Measurements from ENCODE around the gene ZNF846.
"Not testable (repeated sequence)": the region's sequence is repeated elsewhere in the genome, so short reads cannot be mapped to it uniquely, and the experiment has no call there.

Gene ZNF846

GRCh38 chr19:9782338-9782737 is 13.8 kb upstream of the ZNF846 start:
- DNase-seq, result no peak

GRCh38 chr19:9757544-9758501 is 10.7 kb downstream of the ZNF846 start:
- no peak for DNase-seq

- DNase-seq, result no peak
These were observed 15.7 kb downstream of the ZNF846 start for GRCh38 chr19:9752701-9753443.

GRCh38 chr19:9751446-9751845 is 17.1 kb downstream of the ZNF846 start:
- no peak for DNase-seq

GRCh38 chr19:9741476-9742171 is 26.9 kb downstream of the ZNF846 start:
- no peak for DNase-seq

- no peak for DNase-seq
These were observed 32.6 kb downstream of the ZNF846 start for GRCh38 chr19:9735986-9736385.

GRCh38 chr19:9730056-9730455 is 38.5 kb downstream of the ZNF846 start:
- DNase-seq, result not testable (repeated sequence)

GRCh38 chr19:9729162-9729561 is 39.4 kb downstream of the ZNF846 start:
- no peak for DNase-seq

GRCh38 chr19:9727644-9728043 is 40.9 kb downstream of the ZNF846 start:
- no peak for DNase-seq

- DNase-seq, result not testable (repeated sequence)
These were observed 42.9 kb downstream of the ZNF846 start for GRCh38 chr19:9725508-9726201.

GRCh38 chr19:9724157-9724556 is 44.4 kb downstream of the ZNF846 start:
- DNase-seq, result no peak

GRCh38 chr19:9721861-9722260 is 46.7 kb downstream of the ZNF846 start:
- no peak for DNase-seq

- DNase-seq, result no peak
These were observed 48.0 kb downstream of the ZNF846 start for GRCh38 chr19:9720541-9720940.

GRCh38 chr19:9711815-9712214 is 56.7 kb downstream of the ZNF846 start:
- DNase-seq, result no peak

- no peak for DNase-seq
These were observed 59.2 kb downstream of the ZNF846 start for GRCh38 chr19:9709305-9709704.

- DNase-seq, result no peak
These were observed 62.7 kb downstream of the ZNF846 start for GRCh38 chr19:9705836-9706235.

- no peak for DNase-seq
These were observed 66.4 kb downstream of the ZNF846 start for GRCh38 chr19:9702186-9702585.
